Spleen (tissue), 11 donors: Measurements from ENCODE around the gene BAIAP2L2. TPM values are rescaled to one million over a fixed set of nuclear protein-coding genes. Genes with fewer than 3 reads are reported as not detected.
"Not testable (repeated sequence)": the region's sequence is repeated elsewhere in the genome, so short reads cannot be mapped to it uniquely, and the experiment has no call there.

Experiments
- DNase-seq: peaks from one replicate; pipeline ENCODE4 v3.0.0-alpha.2; 2020
- H3K27ac ChIP-seq, 8 donors: fragments of 200-600 bp; sonication (generic) in 7 of 8; 1 replicate in 4 of 8; 2 replicates in 4 of 8; pipeline versions ENCODE4 v1.5.0 to v1.8.0; 2016 to 2021; ENCODE audit warnings: inconsistent platforms in 4 of 8, mild to moderate bottlenecking in 4 of 8, moderate library complexity in 1 of 8
- H3K27me3 ChIP-seq, 7 donors: fragments of 200-600 bp; sonication (generic) in 6 of 7; replicated peaks in 1 of 7; 1 replicate in 4 of 7; 2 replicates in 3 of 7; pipeline versions ENCODE4 v1.5.0 to v1.8.0; 2016 to 2021; ENCODE audit warnings: inconsistent platforms in 3 of 7, mild to moderate bottlenecking in 1 of 7
- H3K36me3 ChIP-seq, 6 donors: fragments of 200-600 bp; sonication (generic) in 5 of 6; 1 replicate in 4 of 6; 2 replicates in 2 of 6; pipeline versions ENCODE4 v1.5.0 to v1.8.0; 2016 to 2021; ENCODE audit warnings: inconsistent platforms in 2 of 6
- H3K4me1 ChIP-seq, 6 donors: fragments of 200-600 bp; sonication (generic) in 5 of 6; 1 replicate in 3 of 6; 2 replicates in 3 of 6; pipeline versions ENCODE4 v1.5.0 to v1.8.0; 2016 to 2021; ENCODE audit warnings: inconsistent platforms in 3 of 6
- H3K4me3 ChIP-seq, 8 donors: fragments of 200-600 bp; sonication (generic) in 7 of 8; 1 replicate in 4 of 8; 2 replicates in 4 of 8; pipeline versions ENCODE4 v1.5.0 to v1.8.0; 2016 to 2021; ENCODE audit warnings: inconsistent platforms in 4 of 8, mild to moderate bottlenecking in 4 of 8, moderate library complexity in 2 of 8
- H3K9me3 ChIP-seq, 8 donors: fragments of 200-600 bp; sonication (generic) in 7 of 8; 1 replicate in 4 of 8; 2 replicates in 4 of 8; pipeline versions ENCODE4 v1.5.0 to v1.8.0; 2016 to 2021; ENCODE audit warnings: inconsistent platforms in 4 of 8
- CTCF ChIP-seq, 11 experiments: fragments of 200-600 bp in 7 of 11; fragments of 450-650 bp in 4 of 11; sonication (generic) in 4 of 11; IDR thresholded peaks in 8 of 11; conservative IDR thresholded peaks in 3 of 11; 1 replicate in 7 of 11; 2 replicates in 4 of 11; pipeline versions ENCODE4 v1.4.0 to v1.8.0; 2016 to 2021; ENCODE audit warnings: antibody characterized with exemption in 11 of 11, inconsistent platforms in 4 of 11, mild to moderate bottlenecking in 1 of 11
- POLR2A ChIP-seq, 3 donors: fragments of 450-650 bp; IDR thresholded peaks; one replicate each; pipeline ENCODE4 v1.5.1; 2017; ENCODE audit warnings: antibody characterized with exemption in 3 of 3, mild to moderate bottlenecking in 1 of 3
- POLR2AphosphoS5 ChIP-seq, 3 donors: sonication (generic); formaldehyde crosslinking; IDR thresholded peaks; one replicate each; pipeline ENCODE4 v1.5.1; 2017; ENCODE audit warnings: antibody characterized with exemption in 3 of 3
- WGBS, 5 donors: extraction: QIAGEN DNeasy Blood & Tissue Kit in 3 of 5; methylation state at CpG; one replicate each; pipeline versions ENCODE4 v1.1.5 to v1.1.7; 2013 to 2018; 5-methylcytosine and 5-hydroxymethylcytosine counted together
- intact Hi-C: fragments of 100-400 bp; cut with DNase I; formaldehyde crosslinking; loops from one replicate; pipeline ENCODE4 v1.15.0; 2023; ENCODE audit warnings: low total_unique reads
- polyA plus RNA-seq, 3 donors: library from polyadenylated mRNA; stranded (reverse); fragments of 200-250 nt; gene quantifications; one replicate each; pipeline ENCODE4 v1.2.1, GENCODE V29; 2013
- total RNA-seq, 7 donors: library from RNA; depleted of rRNA in 3 of 7; stranded (reverse); fragments of >200 nt in 3 of 7; fragmentation: NEBNext Ultra II Directional in 4 of 7; extraction: Animal tissue kit (Norgen Biotek cat#: 25700) in 4 of 7; gene quantifications; one replicate each; pipeline versions ENCODE4 v1.1.0 to v1.2.1, GENCODE V29; 2016 to 2021
- donor health status: healthy with polysubstance abuse.
- donor health status: DM: no; HTN: no; CAD: no; lungs with moderate emphysema.
- donor health status: DM: no; HTN: no; CAD: no.
- donor health status: Bipolar disorder and iron deficiency.
- donor health status: healthy.
- donor health status: DM: no; HTN: no; CAD: no.
- donor health status: DM: yes; HTN: yes; CAD: no.

BAIAP2L2 gene
- total and polyA plus RNA-seq, 10 donors, result 0.37 to 3.0 (median 0.91) TPM

- Histone ChIP-seq H3K4me1 (peaks cover 0 to 9% (median 7%) of the 10 kb centered on the region in 6 donors), H3K4me3 (no peak overlapping the region), H3K36me3 (peaks cover 0 to 16% (median 6%) of the 10 kb centered on the region in 6 donors), H3K27ac (no peak overlapping the region), H3K27me3 (no peaks in the 10 kb centered on the region), H3K9me3 (no peaks in the 10 kb centered on the region)
- DNase-seq, result no peak
- 83 to 94% (median 87%) methylated on average over 3 of the region's 3 CpGs for WGBS, 5 donors
- intact Hi-C loops, result no loop called here
- TF ChIP-seq CTCF (IDR thresholded peaks at IDR 0.05 in 8 of 11, conservative IDR thresholded peaks at IDR 0.05 in 3 of 11) (no peak), POLR2AphosphoS5 (IDR thresholded peaks at IDR 0.05) (no peak), POLR2A (IDR thresholded peaks at IDR 0.05) (no peak)
Observed at GRCh38 chr22:38118182-38118581, 7.7 kb upstream of the BAIAP2L2 start.

GRCh38 chr22:38117556-38117955 is 7.1 kb upstream of the BAIAP2L2 start:
- H3K4me1 ChIP-seq, H3K27me3 ChIP-seq, H3K27ac ChIP-seq, intact Hi-C loops, H3K9me3 ChIP-seq, DNase-seq, H3K4me3 ChIP-seq: not testable (repeated sequence)
- H3K36me3 ChIP-seq, result peaks cover 0 to 18% (median 6%) of the 10 kb centered on the region in 6 donors
- 91 to 95% (median 92%) methylated on average over 10 of the region's 10 CpGs for WGBS, 5 donors

GRCh38 chr22:38115423-38116205 is 5.1 kb upstream of the BAIAP2L2 start:
- no peak overlapping the region for H3K27ac ChIP-seq
- WGBS, 5 donors, result 95 to 97% (median 97%) methylated on average over 21 to 31 of the region's 31 CpGs
- DNase-seq, result peak; percentile 68
- intact Hi-C loops, result no loop called here
- peaks cover 0 to 9% (median 7%) of the 10 kb centered on the region in 6 donors for H3K4me1 ChIP-seq
- H3K9me3 ChIP-seq, result no peaks in the 10 kb centered on the region
- TF ChIP-seq POLR2AphosphoS5 (IDR thresholded peaks at IDR 0.05) (peak in 1 of 3 donors; percentile 17), POLR2A (IDR thresholded peaks at IDR 0.05) (no peak)
- peaks cover 0 to 30% (median 8%) of the 10 kb centered on the region in 6 donors for H3K36me3 ChIP-seq
- no peak overlapping the region for H3K4me3 ChIP-seq
- H3K27me3 ChIP-seq, result no peaks in the 10 kb centered on the region

- Histone ChIP-seq H3K9me3 (no peaks in the 10 kb centered on the region), H3K36me3 (peaks cover 0 to 30% (median 8%) of the 10 kb centered on the region in 6 donors), H3K27me3 (no peaks in the 10 kb centered on the region), H3K4me1 (peaks cover 0 to 9% (median 7%) of the 10 kb centered on the region in 6 donors), H3K4me3 (no peak overlapping the region), H3K27ac (no peak overlapping the region)
- TF ChIP-seq POLR2A (IDR thresholded peaks at IDR 0.05) (no peak), POLR2AphosphoS5 (IDR thresholded peaks at IDR 0.05) (peak; percentile 66 to 75 (median 67)), CTCF (IDR thresholded peaks at IDR 0.05 in 8 of 11, conservative IDR thresholded peaks at IDR 0.05 in 3 of 11) (peak; percentile 77 to 99 (median 95))
- DNase-seq, result peak; percentile 95
- 56 to 83% (median 62%) methylated on average over 13 to 32 of the region's 32 CpGs for WGBS, 5 donors
- intact Hi-C loops, result loop anchor here (5.0 kb wide), 1 partner anchor 238 kb away; no protein-coding TSS in a partner anchor
Observed at GRCh38 chr22:38114484-38115398, 4.3 kb upstream of the BAIAP2L2 start.
